Measurements from ENCODE around the gene TRERF1.
"Not testable (repeated sequence)": the region's sequence is repeated elsewhere in the genome, so short reads cannot be mapped to it uniquely, and the experiment has no call there.

TRERF1 gene

DNA sequence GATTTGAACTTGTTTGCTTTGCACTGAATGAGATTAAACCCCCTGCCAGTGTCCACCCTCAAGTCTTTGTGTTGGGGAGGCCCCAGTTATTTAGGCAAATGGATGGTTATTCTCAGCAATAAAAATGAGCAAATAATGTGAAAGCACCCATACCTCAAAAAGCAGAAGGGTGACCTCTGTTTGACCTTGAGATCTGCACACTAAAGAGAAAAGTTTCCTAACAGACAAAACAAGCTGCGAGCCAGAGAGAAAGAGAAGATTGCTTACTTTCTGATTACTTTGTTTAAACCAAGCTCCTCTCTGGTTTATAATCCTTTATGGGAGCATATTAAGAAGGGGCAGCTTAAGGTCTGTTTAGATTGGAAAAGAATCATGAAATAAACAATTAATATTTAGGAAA lies 30.4 kb upstream of the TRERF1 start:
- DNase-seq (ENCODE audit: low spot score) = no peak
- in situ Hi-C loops (cut with MboI; ENCODE audit: low sequenced_read_pairs, unreplicated experiment) = no loop called here
- TF ChIP-seq, protein P1, sequence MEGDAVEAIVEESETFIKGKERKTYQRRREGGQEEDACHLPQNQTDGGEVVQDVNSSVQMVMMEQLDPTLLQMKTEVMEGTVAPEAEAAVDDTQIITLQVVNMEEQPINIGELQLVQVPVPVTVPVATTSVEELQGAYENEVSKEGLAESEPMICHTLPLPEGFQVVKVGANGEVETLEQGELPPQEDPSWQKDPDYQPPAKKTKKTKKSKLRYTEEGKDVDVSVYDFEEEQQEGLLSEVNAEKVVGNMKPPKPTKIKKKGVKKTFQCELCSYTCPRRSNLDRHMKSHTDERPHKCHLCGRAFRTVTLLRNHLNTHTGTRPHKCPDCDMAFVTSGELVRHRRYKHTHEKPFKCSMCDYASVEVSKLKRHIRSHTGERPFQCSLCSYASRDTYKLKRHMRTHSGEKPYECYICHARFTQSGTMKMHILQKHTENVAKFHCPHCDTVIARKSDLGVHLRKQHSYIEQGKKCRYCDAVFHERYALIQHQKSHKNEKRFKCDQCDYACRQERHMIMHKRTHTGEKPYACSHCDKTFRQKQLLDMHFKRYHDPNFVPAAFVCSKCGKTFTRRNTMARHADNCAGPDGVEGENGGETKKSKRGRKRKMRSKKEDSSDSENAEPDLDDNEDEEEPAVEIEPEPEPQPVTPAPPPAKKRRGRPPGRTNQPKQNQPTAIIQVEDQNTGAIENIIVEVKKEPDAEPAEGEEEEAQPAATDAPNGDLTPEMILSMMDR (IDR thresholded peaks at IDR 0.05; ENCODE audit: borderline replicate concordance, control extremely low read depth, extremely low read depth, insufficient read depth, missing control alignments) = no peak

DNA sequence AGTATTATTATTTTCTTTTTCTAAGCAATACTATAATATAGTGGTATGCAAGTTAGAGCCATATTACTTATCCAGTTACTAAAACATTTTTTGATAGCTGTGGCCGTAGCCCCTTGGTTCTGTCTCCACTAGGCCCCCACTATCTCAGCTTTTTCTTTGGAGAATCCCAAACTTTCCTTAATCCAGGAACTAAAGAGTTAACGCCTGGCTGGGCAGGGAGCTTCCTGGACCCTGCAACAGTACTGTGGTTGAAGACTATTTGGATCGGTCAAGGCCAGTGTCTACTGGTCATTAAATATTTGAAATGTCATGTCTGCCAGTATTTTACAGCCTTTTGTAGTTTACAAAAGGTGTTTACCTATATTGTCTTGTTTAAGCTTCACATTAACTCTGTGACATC lies 20.0 kb upstream of the TRERF1 start:
- TF ChIP-seq, protein P1 (IDR thresholded peaks at IDR 0.05; ENCODE audit: borderline replicate concordance, control extremely low read depth, extremely low read depth, insufficient read depth, missing control alignments) = no peak
- no peak for DNase-seq (ENCODE audit: low spot score)
- in situ Hi-C loops (cut with MboI; ENCODE audit: low sequenced_read_pairs, unreplicated experiment) = no loop called here

DNA sequence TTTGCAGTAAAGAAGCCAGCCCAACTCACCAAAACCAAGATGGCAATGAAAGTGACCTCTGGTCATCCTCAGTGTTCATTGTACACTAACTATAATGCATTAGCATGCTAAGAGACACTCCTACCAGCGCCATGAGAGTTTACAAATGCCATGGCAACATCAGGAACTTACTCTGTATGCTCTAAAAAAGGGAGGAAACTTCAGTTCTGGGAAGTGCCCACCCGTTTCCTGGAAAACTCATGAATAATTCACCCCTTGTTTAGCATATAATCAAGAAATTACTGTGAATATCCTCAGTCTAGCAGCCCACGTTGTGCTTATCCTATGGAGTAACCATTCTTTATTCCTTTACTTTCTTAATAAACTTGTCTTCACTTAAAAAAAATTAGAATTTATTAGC lies 19.4 kb upstream of the TRERF1 start:
- in situ Hi-C loops (cut with MboI; ENCODE audit: low sequenced_read_pairs, unreplicated experiment) = no loop called here
- TF ChIP-seq, protein P1 (IDR thresholded peaks at IDR 0.05; ENCODE audit: borderline replicate concordance, control extremely low read depth, extremely low read depth, insufficient read depth, missing control alignments) = no peak
- DNase-seq (ENCODE audit: low spot score) = no peak

- TF ChIP-seq, protein P1 (IDR thresholded peaks at IDR 0.05; ENCODE audit: borderline replicate concordance, control extremely low read depth, extremely low read depth, insufficient read depth, missing control alignments) = no peak
- no peak for DNase-seq (ENCODE audit: low spot score)
- in situ Hi-C loops (cut with MboI; ENCODE audit: low sequenced_read_pairs, unreplicated experiment) = no loop called here
Measured at GRCh38 chr6:42468273-42468672, 16.5 kb upstream of the TRERF1 start.

DNA sequence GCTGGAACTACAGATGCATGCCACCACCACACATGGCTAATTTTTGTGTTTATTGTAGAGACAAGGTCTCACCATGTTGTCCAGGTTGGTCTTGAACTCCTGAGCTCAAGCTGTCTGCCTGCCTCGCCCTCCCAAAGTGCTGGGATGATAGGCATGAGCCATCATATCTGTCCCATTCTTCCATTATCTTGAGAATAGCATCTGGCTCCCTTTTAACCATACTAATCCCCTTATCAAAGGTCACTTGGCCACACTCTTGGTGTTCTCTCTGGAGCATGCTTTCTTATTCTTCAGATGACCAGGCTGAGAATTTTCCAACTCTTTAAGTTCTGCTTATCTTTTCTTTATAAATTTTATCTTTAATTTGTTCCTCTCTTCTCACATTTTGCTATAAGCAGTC lies 15.9 kb upstream of the TRERF1 start:
- DNase-seq (ENCODE audit: low spot score) = no peak
- TF ChIP-seq, protein P1 (IDR thresholded peaks at IDR 0.05; ENCODE audit: borderline replicate concordance, control extremely low read depth, extremely low read depth, insufficient read depth, missing control alignments) = no peak
- in situ Hi-C loops (cut with MboI; ENCODE audit: low sequenced_read_pairs, unreplicated experiment) = no loop called here

DNA sequence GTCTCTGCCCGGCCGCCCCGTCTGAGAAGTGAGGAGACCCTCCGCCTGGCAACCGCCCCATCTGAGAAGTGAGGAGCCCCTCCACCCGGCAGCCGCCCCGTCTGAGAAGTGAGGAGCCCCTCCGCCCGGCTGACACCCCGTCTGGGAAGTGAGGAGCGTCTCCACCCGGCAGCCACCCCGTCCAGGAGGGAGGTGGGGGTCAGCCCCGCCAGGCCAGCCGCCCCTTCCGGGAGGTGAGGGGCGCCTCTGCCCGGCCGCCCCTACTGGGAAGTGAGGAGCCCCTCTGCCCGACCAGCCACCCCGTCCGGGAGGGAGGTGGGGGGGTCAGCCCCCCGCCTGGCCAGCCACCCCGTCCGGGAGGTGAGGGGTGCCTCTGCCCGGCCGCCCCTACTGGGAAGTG lies 14.7 kb upstream of the TRERF1 start:
- not testable (repeated sequence) for DNase-seq (ENCODE audit: low spot score)

GRCh38 chr6:42462474-42462972 lies 10.8 kb upstream of the TRERF1 start:
- TF ChIP-seq, protein P1 (IDR thresholded peaks at IDR 0.05; ENCODE audit: borderline replicate concordance, control extremely low read depth, extremely low read depth, insufficient read depth, missing control alignments) = no peak
- in situ Hi-C loops (cut with MboI; ENCODE audit: low sequenced_read_pairs, unreplicated experiment) = no loop called here
- DNase-seq (ENCODE audit: low spot score) = no peak

More for the DNA sequence above, 14.7 kb upstream of the TRERF1 start:
- in situ Hi-C loops (cut with MboI; ENCODE audit: low sequenced_read_pairs, unreplicated experiment) = not testable (repeated sequence)

Measured in GM13976 (cell line).